ENCODE measurements around the gene GORASP2. TPM values are rescaled to one million over a fixed set of nuclear protein-coding genes. Genes with fewer than 3 reads are reported as not detected.

The GORASP2 gene
- total RNA-seq, 1 experiment from 2014 or later = 102 TPM

DNA sequence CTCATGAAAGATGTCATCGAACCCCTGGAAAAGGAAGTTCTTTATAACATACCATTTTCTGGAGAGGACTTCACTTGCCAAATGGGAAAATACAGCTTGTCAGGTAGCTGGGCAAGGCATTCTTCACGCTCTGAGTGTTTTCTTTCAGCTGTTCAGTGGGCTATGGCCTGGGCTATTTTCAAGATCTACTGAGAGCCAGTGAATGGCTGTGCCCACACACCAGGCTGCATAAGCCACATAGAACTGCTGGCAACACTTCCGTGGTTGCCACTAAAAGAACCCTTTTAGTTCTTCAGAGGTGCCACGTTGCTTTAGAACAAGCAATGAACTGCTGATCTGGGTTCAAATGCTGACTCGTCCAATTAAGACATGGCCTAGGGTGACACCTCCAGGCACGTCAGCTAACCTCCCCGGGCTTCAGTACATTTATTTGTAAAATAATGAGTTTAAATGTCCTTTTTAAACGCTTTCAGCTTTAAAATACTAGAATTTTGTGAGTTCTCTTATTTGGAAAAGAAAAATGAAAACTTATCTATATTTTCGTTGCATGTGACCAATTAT, 36.6 kb upstream of the GORASP2 start (continued):
- TF ChIP-seq NFE2L1 (CRISPR knock-in tag; IDR thresholded peaks at IDR 0.05) = no peak
- no peak for TF ChIP-seq ERG (CRISPR knock-in tag; IDR thresholded peaks at IDR 0.05)
- TF ChIP-seq HMGA2 (CRISPR knock-in tag; IDR thresholded peaks at IDR 0.05) = no peak
- TF ChIP-seq, protein P1, sequence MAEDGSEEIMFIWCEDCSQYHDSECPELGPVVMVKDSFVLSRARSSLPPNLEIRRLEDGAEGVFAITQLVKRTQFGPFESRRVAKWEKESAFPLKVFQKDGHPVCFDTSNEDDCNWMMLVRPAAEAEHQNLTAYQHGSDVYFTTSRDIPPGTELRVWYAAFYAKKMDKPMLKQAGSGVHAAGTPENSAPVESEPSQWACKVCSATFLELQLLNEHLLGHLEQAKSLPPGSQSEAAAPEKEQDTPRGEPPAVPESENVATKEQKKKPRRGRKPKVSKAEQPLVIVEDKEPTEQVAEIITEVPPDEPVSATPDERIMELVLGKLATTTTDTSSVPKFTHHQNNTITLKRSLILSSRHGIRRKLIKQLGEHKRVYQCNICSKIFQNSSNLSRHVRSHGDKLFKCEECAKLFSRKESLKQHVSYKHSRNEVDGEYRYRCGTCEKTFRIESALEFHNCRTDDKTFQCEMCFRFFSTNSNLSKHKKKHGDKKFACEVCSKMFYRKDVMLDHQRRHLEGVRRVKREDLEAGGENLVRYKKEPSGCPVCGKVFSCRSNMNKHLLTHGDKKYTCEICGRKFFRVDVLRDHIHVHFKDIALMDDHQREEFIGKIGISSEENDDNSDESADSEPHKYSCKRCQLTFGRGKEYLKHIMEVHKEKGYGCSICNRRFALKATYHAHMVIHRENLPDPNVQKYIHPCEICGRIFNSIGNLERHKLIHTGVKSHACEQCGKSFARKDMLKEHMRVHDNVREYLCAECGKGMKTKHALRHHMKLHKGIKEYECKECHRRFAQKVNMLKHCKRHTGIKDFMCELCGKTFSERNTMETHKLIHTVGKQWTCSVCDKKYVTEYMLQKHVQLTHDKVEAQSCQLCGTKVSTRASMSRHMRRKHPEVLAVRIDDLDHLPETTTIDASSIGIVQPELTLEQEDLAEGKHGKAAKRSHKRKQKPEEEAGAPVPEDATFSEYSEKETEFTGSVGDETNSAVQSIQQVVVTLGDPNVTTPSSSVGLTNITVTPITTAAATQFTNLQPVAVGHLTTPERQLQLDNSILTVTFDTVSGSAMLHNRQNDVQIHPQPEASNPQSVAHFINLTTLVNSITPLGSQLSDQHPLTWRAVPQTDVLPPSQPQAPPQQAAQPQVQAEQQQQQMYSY (CRISPR knock-in tag; IDR thresholded peaks at IDR 0.05) = no peak
- TF ChIP-seq, protein P2, sequence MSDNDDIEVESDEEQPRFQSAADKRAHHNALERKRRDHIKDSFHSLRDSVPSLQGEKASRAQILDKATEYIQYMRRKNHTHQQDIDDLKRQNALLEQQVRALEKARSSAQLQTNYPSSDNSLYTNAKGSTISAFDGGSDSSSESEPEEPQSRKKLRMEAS (CRISPR knock-in tag; IDR thresholded peaks at IDR 0.05) = no peak

DNA sequence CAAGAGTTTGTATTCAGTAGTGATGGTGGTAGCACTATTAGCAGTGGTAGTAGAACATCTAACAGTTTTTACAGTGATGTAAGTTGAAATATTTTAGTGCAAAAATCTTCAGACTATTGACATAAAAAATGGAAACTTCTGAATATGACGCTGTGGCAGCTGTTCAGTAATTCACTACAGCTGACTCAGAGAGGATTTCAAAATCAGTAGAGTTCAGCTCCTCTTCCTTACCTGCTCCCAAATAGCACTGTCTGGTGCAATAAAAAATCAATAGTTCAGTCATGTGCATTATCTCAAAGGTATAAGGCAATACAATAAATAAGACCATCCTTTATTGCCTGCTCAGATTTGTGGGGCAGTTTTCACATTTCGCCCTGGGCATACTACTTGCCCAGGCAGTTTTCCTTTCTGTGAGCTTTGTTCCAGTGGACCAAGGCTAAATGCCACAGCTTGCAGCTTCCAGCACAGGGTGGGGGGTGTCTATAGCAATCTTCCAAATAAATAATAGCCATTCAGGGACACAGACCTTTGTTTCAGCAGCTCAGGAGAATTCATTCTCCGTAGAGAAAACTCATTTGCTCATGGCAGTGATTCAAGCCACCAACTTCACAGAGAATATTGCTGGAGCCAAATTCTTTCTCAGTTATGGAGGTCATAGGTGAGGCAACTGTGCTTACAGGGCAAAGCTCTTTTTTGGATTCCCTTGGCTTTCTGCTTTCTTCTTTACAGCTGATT, 33.9 kb upstream of the GORASP2 start:
- no peak for DNase-seq (ENCODE audit: low spot score)
- Mint-ChIP-seq H3K4me1 (peaks cover 11% of the 10 kb centered on the region), H3K9me3 (0 out of 2 replicates have a peak, but pooled peaks cover 4% of the 10 kb centered on the region)

More for the DNA sequence above, 33.9 kb upstream of the GORASP2 start:
- H3K36me3 Mint-ChIP-seq = no peaks in the 10 kb centered on the region
- no peak overlapping the region for H3K27ac Mint-ChIP-seq
- POLR2A ChIA-PET = no interaction called here
- no peaks in the 10 kb centered on the region for H3K27me3 Mint-ChIP-seq (ENCODE audit: low read depth)
- CTCF ChIA-PET = interaction anchor here (0.7 to 4.0 kb wide), 5 partner anchors 10 to 476 kb away, joined by 3 to 16 read pairs (median 7); partner anchors contain the start of gene GORASP2
- no peak overlapping the region for H3K4me3 Mint-ChIP-seq
- no peak for ATAC-seq
- TF ChIP-seq ZNF138 (CRISPR knock-in tag; conservative IDR thresholded peaks at IDR 0.05) = no peak
- TF ChIP-seq MXD4 (CRISPR knock-in tag; IDR thresholded peaks at IDR 0.05; ENCODE audit: borderline replicate concordance) = no peak
- no peak for TF ChIP-seq MYBL2 (CRISPR knock-in tag; IDR thresholded peaks at IDR 0.05)
- TF ChIP-seq, protein P3, sequence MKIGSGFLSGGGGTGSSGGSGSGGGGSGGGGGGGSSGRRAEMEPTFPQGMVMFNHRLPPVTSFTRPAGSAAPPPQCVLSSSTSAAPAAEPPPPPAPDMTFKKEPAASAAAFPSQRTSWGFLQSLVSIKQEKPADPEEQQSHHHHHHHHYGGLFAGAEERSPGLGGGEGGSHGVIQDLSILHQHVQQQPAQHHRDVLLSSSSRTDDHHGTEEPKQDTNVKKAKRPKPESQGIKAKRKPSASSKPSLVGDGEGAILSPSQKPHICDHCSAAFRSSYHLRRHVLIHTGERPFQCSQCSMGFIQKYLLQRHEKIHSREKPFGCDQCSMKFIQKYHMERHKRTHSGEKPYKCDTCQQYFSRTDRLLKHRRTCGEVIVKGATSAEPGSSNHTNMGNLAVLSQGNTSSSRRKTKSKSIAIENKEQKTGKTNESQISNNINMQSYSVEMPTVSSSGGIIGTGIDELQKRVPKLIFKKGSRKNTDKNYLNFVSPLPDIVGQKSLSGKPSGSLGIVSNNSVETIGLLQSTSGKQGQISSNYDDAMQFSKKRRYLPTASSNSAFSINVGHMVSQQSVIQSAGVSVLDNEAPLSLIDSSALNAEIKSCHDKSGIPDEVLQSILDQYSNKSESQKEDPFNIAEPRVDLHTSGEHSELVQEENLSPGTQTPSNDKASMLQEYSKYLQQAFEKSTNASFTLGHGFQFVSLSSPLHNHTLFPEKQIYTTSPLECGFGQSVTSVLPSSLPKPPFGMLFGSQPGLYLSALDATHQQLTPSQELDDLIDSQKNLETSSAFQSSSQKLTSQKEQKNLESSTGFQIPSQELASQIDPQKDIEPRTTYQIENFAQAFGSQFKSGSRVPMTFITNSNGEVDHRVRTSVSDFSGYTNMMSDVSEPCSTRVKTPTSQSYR (CRISPR knock-in tag; IDR thresholded peaks at IDR 0.05) = no peak
- TF ChIP-seq, protein P4, sequence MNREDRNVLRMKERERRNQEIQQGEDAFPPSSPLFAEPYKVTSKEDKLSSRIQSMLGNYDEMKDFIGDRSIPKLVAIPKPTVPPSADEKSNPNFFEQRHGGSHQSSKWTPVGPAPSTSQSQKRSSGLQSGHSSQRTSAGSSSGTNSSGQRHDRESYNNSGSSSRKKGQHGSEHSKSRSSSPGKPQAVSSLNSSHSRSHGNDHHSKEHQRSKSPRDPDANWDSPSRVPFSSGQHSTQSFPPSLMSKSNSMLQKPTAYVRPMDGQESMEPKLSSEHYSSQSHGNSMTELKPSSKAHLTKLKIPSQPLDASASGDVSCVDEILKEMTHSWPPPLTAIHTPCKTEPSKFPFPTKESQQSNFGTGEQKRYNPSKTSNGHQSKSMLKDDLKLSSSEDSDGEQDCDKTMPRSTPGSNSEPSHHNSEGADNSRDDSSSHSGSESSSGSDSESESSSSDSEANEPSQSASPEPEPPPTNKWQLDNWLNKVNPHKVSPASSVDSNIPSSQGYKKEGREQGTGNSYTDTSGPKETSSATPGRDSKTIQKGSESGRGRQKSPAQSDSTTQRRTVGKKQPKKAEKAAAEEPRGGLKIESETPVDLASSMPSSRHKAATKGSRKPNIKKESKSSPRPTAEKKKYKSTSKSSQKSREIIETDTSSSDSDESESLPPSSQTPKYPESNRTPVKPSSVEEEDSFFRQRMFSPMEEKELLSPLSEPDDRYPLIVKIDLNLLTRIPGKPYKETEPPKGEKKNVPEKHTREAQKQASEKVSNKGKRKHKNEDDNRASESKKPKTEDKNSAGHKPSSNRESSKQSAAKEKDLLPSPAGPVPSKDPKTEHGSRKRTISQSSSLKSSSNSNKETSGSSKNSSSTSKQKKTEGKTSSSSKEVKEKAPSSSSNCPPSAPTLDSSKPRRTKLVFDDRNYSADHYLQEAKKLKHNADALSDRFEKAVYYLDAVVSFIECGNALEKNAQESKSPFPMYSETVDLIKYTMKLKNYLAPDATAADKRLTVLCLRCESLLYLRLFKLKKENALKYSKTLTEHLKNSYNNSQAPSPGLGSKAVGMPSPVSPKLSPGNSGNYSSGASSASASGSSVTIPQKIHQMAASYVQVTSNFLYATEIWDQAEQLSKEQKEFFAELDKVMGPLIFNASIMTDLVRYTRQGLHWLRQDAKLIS (CRISPR knock-in tag; IDR thresholded peaks at IDR 0.05; ENCODE audit: borderline replicate concordance) = no peak
- TF ChIP-seq, protein P5, sequence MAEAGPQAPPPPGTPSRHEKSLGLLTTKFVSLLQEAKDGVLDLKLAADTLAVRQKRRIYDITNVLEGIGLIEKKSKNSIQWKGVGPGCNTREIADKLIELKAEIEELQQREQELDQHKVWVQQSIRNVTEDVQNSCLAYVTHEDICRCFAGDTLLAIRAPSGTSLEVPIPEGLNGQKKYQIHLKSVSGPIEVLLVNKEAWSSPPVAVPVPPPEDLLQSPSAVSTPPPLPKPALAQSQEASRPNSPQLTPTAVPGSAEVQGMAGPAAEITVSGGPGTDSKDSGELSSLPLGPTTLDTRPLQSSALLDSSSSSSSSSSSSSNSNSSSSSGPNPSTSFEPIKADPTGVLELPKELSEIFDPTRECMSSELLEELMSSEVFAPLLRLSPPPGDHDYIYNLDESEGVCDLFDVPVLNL (CRISPR knock-in tag; IDR thresholded peaks at IDR 0.05; ENCODE audit: borderline replicate concordance, low read depth) = no peak
- no peak for TF ChIP-seq ATF3 (CRISPR knock-in tag; conservative IDR thresholded peaks at IDR 0.05)
- TF ChIP-seq, protein P1 (CRISPR knock-in tag; IDR thresholded peaks at IDR 0.05) = no peak

Data from WTC11 (cell line).